ENCODE results near the gene NTNG1. TPM values are rescaled to one million over a fixed set of nuclear protein-coding genes. Genes with fewer than 3 reads are reported as not detected.

The NTNG1 gene
- total RNA-seq, 1 donor from 2014 or later: 19.7 TPM

DNA sequence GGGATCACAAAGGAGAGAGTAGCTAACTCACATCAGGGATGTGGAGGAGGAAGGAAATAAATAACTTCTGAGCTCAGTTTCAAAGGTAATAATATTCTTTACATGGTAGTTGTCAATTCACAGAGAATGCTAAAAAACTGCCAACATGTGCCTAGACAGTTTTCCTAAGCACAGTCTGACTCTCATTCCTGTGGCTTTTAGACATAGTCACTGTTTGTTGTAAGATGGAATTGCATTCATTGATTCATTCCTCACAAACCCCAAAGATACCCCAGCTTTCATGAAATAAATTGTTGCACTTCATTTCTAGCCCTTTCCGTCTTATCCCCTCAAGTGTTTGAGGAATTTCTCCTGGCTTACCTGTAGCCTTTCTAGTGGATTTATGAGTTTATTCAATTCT, 263.9 kb downstream of the NTNG1 start:
- no peaks in the 10 kb centered on the region for H3K4me1 Mint-ChIP-seq (ENCODE audit: unreplicated experiment)
- DNase-seq (ENCODE audit: extremely low spot score, unreplicated experiment): no peak

GRCh38 chr1:107405236-107405635, 264.4 kb downstream of the NTNG1 start:
- DNase-seq (ENCODE audit: extremely low spot score, unreplicated experiment): no peak
- Mint-ChIP-seq H3K4me1 (ENCODE audit: unreplicated experiment) (no peaks in the 10 kb centered on the region), H3K27ac (no peak overlapping the region), H3K27me3 (no peaks in the 10 kb centered on the region), H3K9me3 (no peaks in the 10 kb centered on the region), H3K36me3 (no peaks in the 10 kb centered on the region), H3K4me3 (no peak overlapping the region)
- TF ChIP-seq CTCF (conservative IDR thresholded peaks at IDR 0.05): no peak

More for the DNA sequence above, 263.9 kb downstream of the NTNG1 start:
- TF ChIP-seq CTCF (conservative IDR thresholded peaks at IDR 0.05): no peak
- no peaks in the 10 kb centered on the region for H3K36me3 Mint-ChIP-seq
- no peaks in the 10 kb centered on the region for H3K27me3 Mint-ChIP-seq
- H3K27ac Mint-ChIP-seq: no peak overlapping the region
- H3K4me3 Mint-ChIP-seq: no peak overlapping the region
- H3K9me3 Mint-ChIP-seq: no peaks in the 10 kb centered on the region

- Mint-ChIP-seq H3K27me3 (no peaks in the 10 kb centered on the region), H3K4me1 (ENCODE audit: unreplicated experiment) (no peaks in the 10 kb centered on the region), H3K36me3 (no peaks in the 10 kb centered on the region), H3K4me3 (no peak overlapping the region), H3K27ac (no peak overlapping the region), H3K9me3 (no peaks in the 10 kb centered on the region)
- DNase-seq (ENCODE audit: extremely low spot score, unreplicated experiment): no peak
- TF ChIP-seq CTCF (conservative IDR thresholded peaks at IDR 0.05): no peak
These were observed 266.2 kb downstream of the NTNG1 start for GRCh38 chr1:107407011-107407410.

DNA sequence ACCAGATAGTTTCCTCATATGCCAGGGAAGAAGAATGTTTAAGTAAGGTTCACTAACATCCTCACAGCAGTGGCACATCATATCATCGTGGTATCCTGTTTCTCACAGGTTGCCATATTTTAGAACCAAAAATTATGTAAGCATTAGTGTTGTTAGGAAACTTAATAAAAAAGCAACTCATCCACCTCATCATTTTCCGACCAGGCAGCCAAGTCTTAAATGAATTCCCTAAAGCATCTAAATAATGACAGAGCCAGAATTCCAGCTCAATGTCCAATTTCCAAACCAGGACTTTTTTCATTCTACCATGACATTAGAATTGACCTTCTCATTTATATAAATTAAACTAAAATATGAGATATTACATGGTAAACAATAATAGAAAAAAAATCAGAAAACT, 272.7 kb downstream of the NTNG1 start:
- Mint-ChIP-seq H3K27ac (no peak overlapping the region), H3K4me1 (ENCODE audit: unreplicated experiment) (no peaks in the 10 kb centered on the region)

GRCh38 chr1:107413951-107414350, 273.1 kb downstream of the NTNG1 start:
- H3K9me3 Mint-ChIP-seq: no peaks in the 10 kb centered on the region
- no peak for TF ChIP-seq CTCF (conservative IDR thresholded peaks at IDR 0.05)
- no peak overlapping the region for H3K27ac Mint-ChIP-seq
- H3K4me3 Mint-ChIP-seq: no peak overlapping the region
- no peak for DNase-seq (ENCODE audit: extremely low spot score, unreplicated experiment)
- no peaks in the 10 kb centered on the region for H3K36me3 Mint-ChIP-seq
- H3K27me3 Mint-ChIP-seq: no peaks in the 10 kb centered on the region
- no peaks in the 10 kb centered on the region for H3K4me1 Mint-ChIP-seq (ENCODE audit: unreplicated experiment)

More for the DNA sequence above, 272.7 kb downstream of the NTNG1 start:
- DNase-seq (ENCODE audit: extremely low spot score, unreplicated experiment): no peak
- TF ChIP-seq CTCF (conservative IDR thresholded peaks at IDR 0.05): no peak
- H3K36me3 Mint-ChIP-seq: no peaks in the 10 kb centered on the region
- no peak overlapping the region for H3K4me3 Mint-ChIP-seq
- no peaks in the 10 kb centered on the region for H3K9me3 Mint-ChIP-seq
- no peaks in the 10 kb centered on the region for H3K27me3 Mint-ChIP-seq

DNA sequence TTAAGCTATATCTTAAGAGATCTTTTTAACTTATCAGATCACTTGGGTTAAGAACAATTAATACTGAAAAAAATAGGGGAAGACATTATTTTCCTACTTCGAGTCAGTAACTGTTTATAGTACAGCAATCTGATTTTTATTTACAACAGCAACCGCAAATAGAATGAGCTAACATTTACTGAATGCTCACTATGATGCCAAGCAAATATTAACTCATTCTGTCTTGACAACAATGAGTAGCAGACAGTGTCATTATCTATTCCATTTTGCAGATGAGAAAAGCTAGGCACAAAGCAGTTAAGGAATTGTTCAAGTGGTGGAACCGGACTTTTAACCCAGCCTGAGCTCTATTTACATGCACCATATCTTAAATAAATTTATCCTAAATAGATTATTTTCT, 273.7 kb downstream of the NTNG1 start:
- no peak for TF ChIP-seq CTCF (conservative IDR thresholded peaks at IDR 0.05)
- Mint-ChIP-seq H3K4me3 (no peak overlapping the region), H3K9me3 (no peaks in the 10 kb centered on the region), H3K27ac (no peak overlapping the region), H3K36me3 (no peaks in the 10 kb centered on the region), H3K27me3 (no peaks in the 10 kb centered on the region), H3K4me1 (ENCODE audit: unreplicated experiment) (peaks cover under 1% of the 10 kb centered on the region)
- DNase-seq (ENCODE audit: extremely low spot score, unreplicated experiment): no peak
